ENCODE measurements around the gene FASTKD3.

The FASTKD3 gene

GRCh38 chr5:7875151-7875550, 6.3 kb upstream of the FASTKD3 start:
- H3K27ac ChIP-seq (ENCODE audit: poor library complexity, severe bottlenecking), result no peak overlapping the region
- TF ChIP-seq CTCF (IDR thresholded peaks at IDR 0.05; ENCODE audit: poor library complexity, severe bottlenecking), result no peak
- no peaks in the 10 kb centered on the region for H3K9me3 ChIP-seq (ENCODE audit: severe bottlenecking)
- no peaks in the 10 kb centered on the region for H3K27me3 ChIP-seq (ENCODE audit: insufficient read depth, poor library complexity, severe bottlenecking)
- no peak for ATAC-seq (ENCODE audit: low read depth)
- no peak overlapping the region for H3K4me3 ChIP-seq (ENCODE audit: severe bottlenecking)
- no peak for DNase-seq (ENCODE audit: low spot score)
- peaks cover 12% of the 10 kb centered on the region for H3K4me1 ChIP-seq (ENCODE audit: insufficient read depth, poor library complexity, severe bottlenecking)
- H3K36me3 ChIP-seq (ENCODE audit: low read depth), result peaks cover 96% of the 10 kb centered on the region

GRCh38 chr5:7874639-7875038, 5.8 kb upstream of the FASTKD3 start:
- Histone ChIP-seq H3K27ac (ENCODE audit: poor library complexity, severe bottlenecking) (no peak overlapping the region), H3K4me1 (ENCODE audit: insufficient read depth, poor library complexity, severe bottlenecking) (peaks cover 14% of the 10 kb centered on the region), H3K36me3 (ENCODE audit: low read depth) (peaks cover 91% of the 10 kb centered on the region), H3K9me3 (ENCODE audit: severe bottlenecking) (no peaks in the 10 kb centered on the region), H3K4me3 (ENCODE audit: severe bottlenecking) (no peak overlapping the region), H3K27me3 (ENCODE audit: insufficient read depth, poor library complexity, severe bottlenecking) (no peaks in the 10 kb centered on the region)
- ATAC-seq (ENCODE audit: low read depth) (no peak), DNase-seq (ENCODE audit: low spot score) (no peak)
- TF ChIP-seq CTCF (IDR thresholded peaks at IDR 0.05; ENCODE audit: poor library complexity, severe bottlenecking), result no peak

- Histone ChIP-seq H3K9me3 (ENCODE audit: severe bottlenecking) (no peaks in the 10 kb centered on the region), H3K36me3 (ENCODE audit: low read depth) (peaks cover 77% of the 10 kb centered on the region), H3K4me3 (ENCODE audit: severe bottlenecking) (no peak overlapping the region), H3K4me1 (ENCODE audit: insufficient read depth, poor library complexity, severe bottlenecking) (peaks cover 11% of the 10 kb centered on the region), H3K27me3 (ENCODE audit: insufficient read depth, poor library complexity, severe bottlenecking) (no peaks in the 10 kb centered on the region), H3K27ac (ENCODE audit: poor library complexity, severe bottlenecking) (no peak overlapping the region)
- no peak for ATAC-seq (ENCODE audit: low read depth)
- no peak for DNase-seq (ENCODE audit: low spot score)
- no peak for TF ChIP-seq CTCF (IDR thresholded peaks at IDR 0.05; ENCODE audit: poor library complexity, severe bottlenecking)
Measured at GRCh38 chr5:7873216-7873615, 4.4 kb upstream of the FASTKD3 start.

GRCh38 chr5:7872517-7873130, 3.8 kb upstream of the FASTKD3 start:
- no peak for ATAC-seq (ENCODE audit: low read depth)
- Histone ChIP-seq H3K27me3 (ENCODE audit: insufficient read depth, poor library complexity, severe bottlenecking) (no peaks in the 10 kb centered on the region), H3K4me3 (ENCODE audit: severe bottlenecking) (no peak overlapping the region), H3K9me3 (ENCODE audit: severe bottlenecking) (no peaks in the 10 kb centered on the region), H3K36me3 (ENCODE audit: low read depth) (peaks cover 71% of the 10 kb centered on the region), H3K4me1 (ENCODE audit: insufficient read depth, poor library complexity, severe bottlenecking) (peaks cover 13% of the 10 kb centered on the region), H3K27ac (ENCODE audit: poor library complexity, severe bottlenecking) (no peak overlapping the region)
- no peak for TF ChIP-seq CTCF (IDR thresholded peaks at IDR 0.05; ENCODE audit: poor library complexity, severe bottlenecking)
- no peak for DNase-seq (ENCODE audit: low spot score)

- Histone ChIP-seq H3K27ac (ENCODE audit: poor library complexity, severe bottlenecking) (no peak overlapping the region), H3K4me1 (ENCODE audit: insufficient read depth, poor library complexity, severe bottlenecking) (peaks cover 14% of the 10 kb centered on the region), H3K27me3 (ENCODE audit: insufficient read depth, poor library complexity, severe bottlenecking) (no peaks in the 10 kb centered on the region), H3K9me3 (ENCODE audit: severe bottlenecking) (no peaks in the 10 kb centered on the region), H3K36me3 (ENCODE audit: low read depth) (peaks cover 61% of the 10 kb centered on the region), H3K4me3 (ENCODE audit: severe bottlenecking) (no peak overlapping the region)
- DNase-seq (ENCODE audit: low spot score) (no peak), ATAC-seq (ENCODE audit: low read depth) (no peak)
- TF ChIP-seq CTCF (IDR thresholded peaks at IDR 0.05; ENCODE audit: poor library complexity, severe bottlenecking), result no peak
Measured at GRCh38 chr5:7871653-7872052, 2.8 kb upstream of the FASTKD3 start.

Data from RWPE2 (cell line).